ENCODE data around the gene OR52L1. TPM values are rescaled to one million over a fixed set of nuclear protein-coding genes. Genes with fewer than 3 reads are reported as not detected.
"Not testable (repeated sequence)": the region's sequence is repeated elsewhere in the genome, so short reads cannot be mapped to it uniquely, and the experiment has no call there.

OR52L1 gene
- total RNA-seq, 1 donor from 2014 or later, result not detected

DNA sequence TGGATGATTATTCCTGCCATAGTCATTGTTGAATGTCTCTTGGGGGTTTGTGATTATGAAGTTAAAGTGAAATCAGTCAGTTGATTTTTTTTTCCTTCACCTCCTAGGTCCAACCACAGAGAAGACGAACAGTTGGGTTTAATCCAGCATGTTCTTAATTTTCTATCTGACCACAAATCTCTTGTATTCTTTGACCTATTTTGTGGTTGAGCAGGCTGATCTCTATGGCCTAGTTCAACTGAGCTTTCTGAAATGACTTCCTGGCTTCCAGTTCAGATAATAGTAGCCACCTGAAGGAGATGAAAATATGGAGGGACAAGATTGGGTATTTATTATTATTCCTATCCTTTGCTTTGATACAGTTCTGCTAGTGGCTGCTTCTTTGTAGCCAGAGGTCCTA, 13.3 kb downstream of the OR52L1 start:
- Histone ChIP-seq H3K4me3 (no peak overlapping the region), H3K9me3 (replicated peaks) (peaks cover 27% of the 10 kb centered on the region), H3K4me1 (no peaks in the 10 kb centered on the region), H3K36me3 (no peaks in the 10 kb centered on the region), H3K27me3 (ENCODE audit: low read depth) (no peaks in the 10 kb centered on the region), H3K27ac (replicated peaks) (no peak overlapping the region)
- intact Hi-C loops (cut with micrococcal nuclease), result no loop called here
- TF ChIP-seq, protein P1, sequence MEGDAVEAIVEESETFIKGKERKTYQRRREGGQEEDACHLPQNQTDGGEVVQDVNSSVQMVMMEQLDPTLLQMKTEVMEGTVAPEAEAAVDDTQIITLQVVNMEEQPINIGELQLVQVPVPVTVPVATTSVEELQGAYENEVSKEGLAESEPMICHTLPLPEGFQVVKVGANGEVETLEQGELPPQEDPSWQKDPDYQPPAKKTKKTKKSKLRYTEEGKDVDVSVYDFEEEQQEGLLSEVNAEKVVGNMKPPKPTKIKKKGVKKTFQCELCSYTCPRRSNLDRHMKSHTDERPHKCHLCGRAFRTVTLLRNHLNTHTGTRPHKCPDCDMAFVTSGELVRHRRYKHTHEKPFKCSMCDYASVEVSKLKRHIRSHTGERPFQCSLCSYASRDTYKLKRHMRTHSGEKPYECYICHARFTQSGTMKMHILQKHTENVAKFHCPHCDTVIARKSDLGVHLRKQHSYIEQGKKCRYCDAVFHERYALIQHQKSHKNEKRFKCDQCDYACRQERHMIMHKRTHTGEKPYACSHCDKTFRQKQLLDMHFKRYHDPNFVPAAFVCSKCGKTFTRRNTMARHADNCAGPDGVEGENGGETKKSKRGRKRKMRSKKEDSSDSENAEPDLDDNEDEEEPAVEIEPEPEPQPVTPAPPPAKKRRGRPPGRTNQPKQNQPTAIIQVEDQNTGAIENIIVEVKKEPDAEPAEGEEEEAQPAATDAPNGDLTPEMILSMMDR (IDR thresholded peaks at IDR 0.05; ENCODE audit: borderline replicate concordance), result no peak
- no peak for DNase-seq

DNA sequence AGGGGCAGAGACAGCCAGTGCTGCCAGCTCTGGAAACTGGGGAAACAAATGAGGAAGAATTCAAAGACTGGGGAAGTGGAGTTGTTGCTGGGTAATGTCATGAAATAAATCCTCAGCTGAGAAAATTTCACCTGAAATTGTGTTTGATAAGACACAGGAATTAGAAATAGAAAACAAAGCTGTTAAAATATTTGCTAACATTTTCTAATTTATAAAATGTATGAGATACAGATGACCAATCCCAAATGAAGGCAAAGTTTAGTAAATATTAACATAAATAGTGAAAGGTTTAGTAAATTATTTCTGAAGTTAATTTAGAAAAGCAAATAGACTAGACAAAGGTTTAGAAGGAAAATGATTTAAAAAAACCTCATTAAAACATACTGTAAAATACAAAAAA, 18.4 kb downstream of the OR52L1 start, which contains the start of gene OR56A5:
OR56A5 (minus strand) TSS at position 101 of the 400 bp plus-strand sequence; CDS start at position 101, 0 bp downstream.
- intact Hi-C loops (cut with micrococcal nuclease), result no loop called here

DNA sequence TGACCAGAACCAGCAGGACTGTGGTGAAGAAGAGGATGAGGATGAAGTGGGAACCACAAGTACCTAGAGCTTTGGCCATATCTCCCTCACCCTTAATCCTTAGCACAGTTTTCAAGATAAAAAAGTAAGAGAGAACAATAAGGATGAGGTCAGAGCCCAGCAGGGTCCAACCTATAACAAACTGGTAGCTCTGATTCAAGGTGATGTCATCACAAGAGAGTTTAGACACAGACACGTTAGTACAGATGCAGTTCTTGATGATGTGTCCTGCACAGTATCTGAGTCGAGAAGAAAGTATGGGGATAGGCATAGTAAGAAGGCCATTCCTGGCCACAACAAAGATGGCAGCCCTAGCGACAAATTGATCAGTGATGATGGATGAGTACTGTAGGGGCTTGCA, 19.1 kb downstream of the OR52L1 start:
- Histone ChIP-seq H3K4me3 (no peak overlapping the region), H3K27ac (replicated peaks) (no peak overlapping the region), H3K36me3 (no peaks in the 10 kb centered on the region), H3K27me3 (ENCODE audit: low read depth) (peaks cover 7% of the 10 kb centered on the region), H3K4me1 (no peaks in the 10 kb centered on the region), H3K9me3 (replicated peaks) (peaks cover 20% of the 10 kb centered on the region)
- DNase-seq, result no peak
- TF ChIP-seq, protein P1 (IDR thresholded peaks at IDR 0.05; ENCODE audit: borderline replicate concordance), result no peak
- intact Hi-C loops (cut with micrococcal nuclease), result no loop called here

More for the DNA sequence above, 18.4 kb downstream of the OR52L1 start, which contains the start of gene OR56A5:
- Histone ChIP-seq H3K4me1 (no peaks in the 10 kb centered on the region), H3K36me3 (no peaks in the 10 kb centered on the region), H3K9me3 (replicated peaks) (peaks cover 13% of the 10 kb centered on the region), H3K27ac (replicated peaks) (no peak within 1 kb of the TSS), H3K27me3 (ENCODE audit: low read depth) (peaks cover 7% of the 10 kb centered on the region), H3K4me3 (no peak within 1 kb of the TSS)
- DNase-seq, result no peak
- TF ChIP-seq, protein P1 (IDR thresholded peaks at IDR 0.05; ENCODE audit: borderline replicate concordance), result no peak

DNA sequence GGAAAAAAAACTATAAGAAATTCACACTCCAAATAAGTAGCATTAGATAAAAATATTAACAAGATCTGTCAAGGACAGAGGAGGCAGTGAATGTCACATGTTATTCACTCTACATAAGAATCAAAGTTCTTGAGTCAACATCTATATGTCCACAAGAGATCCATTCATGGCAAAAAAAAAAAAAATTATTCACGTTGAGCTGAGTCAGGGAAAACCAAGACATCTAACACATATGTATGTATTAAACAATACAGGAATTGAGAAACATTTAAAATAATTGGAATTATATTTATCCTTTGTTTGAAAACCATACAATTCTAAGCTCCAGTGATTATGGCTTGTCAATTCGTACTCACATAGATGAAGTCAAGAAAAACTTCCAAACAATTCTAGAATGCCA, 19.8 kb downstream of the OR52L1 start:
- intact Hi-C loops (cut with micrococcal nuclease), result no loop called here
- Histone ChIP-seq H3K27ac (replicated peaks) (no peak overlapping the region), H3K27me3 (ENCODE audit: low read depth) (peaks cover 7% of the 10 kb centered on the region), H3K4me1 (no peaks in the 10 kb centered on the region), H3K9me3 (replicated peaks) (peaks cover 24% of the 10 kb centered on the region), H3K4me3 (no peak overlapping the region), H3K36me3 (no peaks in the 10 kb centered on the region)
- no peak for DNase-seq
- TF ChIP-seq, protein P1 (IDR thresholded peaks at IDR 0.05; ENCODE audit: borderline replicate concordance), result no peak

DNA sequence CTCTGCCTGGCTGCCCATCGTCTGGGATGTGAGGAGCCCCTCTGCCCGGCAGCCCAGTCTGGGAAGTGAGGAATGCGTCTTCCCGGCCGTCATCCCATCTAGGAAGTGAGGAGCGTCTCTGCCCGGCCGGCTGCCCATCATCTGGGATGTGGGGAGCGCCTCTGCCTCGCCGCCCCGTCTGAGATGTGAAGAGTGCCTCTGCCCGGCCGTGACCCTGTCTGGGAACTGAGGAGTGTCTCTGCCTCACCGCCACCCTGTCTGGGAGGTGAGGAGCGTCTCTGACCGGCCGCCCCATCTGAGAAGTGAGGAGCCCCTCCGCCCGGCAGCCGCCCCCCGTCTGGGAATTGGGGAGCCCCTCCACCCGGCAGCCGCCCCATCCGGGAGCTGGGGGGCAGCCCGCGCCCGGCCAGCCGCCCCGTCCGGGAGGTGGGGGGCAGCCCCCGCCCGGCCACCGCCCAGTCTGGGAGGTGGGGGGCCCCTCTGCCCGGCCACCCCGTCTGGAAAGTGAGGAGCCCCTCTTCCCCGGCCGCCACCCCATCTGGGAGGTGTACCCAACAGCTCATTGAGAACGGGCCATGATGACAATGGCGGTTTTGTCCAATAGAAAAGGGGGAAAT, 26.0 kb downstream of the OR52L1 start:
- intact Hi-C loops (cut with micrococcal nuclease), result not testable (repeated sequence)

DNA sequence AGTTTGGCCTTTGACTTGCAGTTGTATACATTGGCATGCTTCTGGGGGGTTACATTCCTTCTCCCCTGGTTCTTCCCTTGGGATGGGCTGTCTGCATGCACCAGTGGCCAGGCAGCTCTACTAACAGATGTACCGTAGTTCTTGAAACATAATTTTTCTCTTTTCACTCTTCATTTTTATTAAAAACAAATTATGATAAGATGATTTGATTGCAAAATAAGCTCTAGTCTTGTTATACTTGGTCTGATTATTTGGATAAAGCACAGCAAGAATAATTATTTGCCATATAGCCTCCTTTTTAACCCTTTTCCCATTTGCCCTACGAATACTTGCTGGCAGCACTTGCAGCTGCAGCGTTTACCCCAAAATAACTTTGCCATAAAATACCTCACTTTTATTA, 31.2 kb downstream of the OR52L1 start:
- Histone ChIP-seq H3K4me1 (no peaks in the 10 kb centered on the region), H3K27me3 (ENCODE audit: low read depth) (no peaks in the 10 kb centered on the region), H3K36me3 (no peaks in the 10 kb centered on the region), H3K4me3 (no peak overlapping the region), H3K9me3 (replicated peaks) (peaks cover 20% of the 10 kb centered on the region), H3K27ac (replicated peaks) (no peak overlapping the region)
- TF ChIP-seq, protein P1 (IDR thresholded peaks at IDR 0.05; ENCODE audit: borderline replicate concordance), result no peak
- DNase-seq, result no peak
- intact Hi-C loops (cut with micrococcal nuclease), result no loop called here

More for the DNA sequence above, 26.0 kb downstream of the OR52L1 start:
- H3K9me3 ChIP-seq (replicated peaks), result peaks cover 52% of the 10 kb centered on the region
- not testable (repeated sequence) for H3K36me3 ChIP-seq; H3K27ac ChIP-seq (replicated peaks); H3K4me3 ChIP-seq; DNase-seq; H3K27me3 ChIP-seq (ENCODE audit: low read depth); H3K4me1 ChIP-seq

Data from left ventricle myocardium inferior (tissue), 1 donor.